Gastrocnemius medialis (tissue), 4 donors: Measurements from ENCODE around the gene CLSTN2.

Experiments
- CTCF ChIP-seq, 5 experiments: fragments of 450-650 bp in 3 of 5; fragments of 200-600 bp in 2 of 5; sonication (generic) in 2 of 5; IDR thresholded peaks in 4 of 5; conservative IDR thresholded peaks in 1 of 5; 1 replicate in 4 of 5; 2 replicates in 1 of 5; pipeline ENCODE4 v1.5.1; 2016 to 2019; ENCODE audit warnings: antibody characterized with exemption in 5 of 5, mild to moderate bottlenecking in 3 of 5, moderate library complexity in 3 of 5
- POLR2A ChIP-seq, 2 donors: fragments of 450-650 bp; IDR thresholded peaks; one replicate each; pipeline ENCODE4 v1.6.1; 2017; ENCODE audit warnings: antibody characterized with exemption in 2 of 2, mild to moderate bottlenecking in 2 of 2, moderate library complexity in 2 of 2

- no peak for TF ChIP-seq CTCF (IDR thresholded peaks at IDR 0.05 in 4 of 5, conservative IDR thresholded peaks at IDR 0.05 in 1 of 5)
- TF ChIP-seq POLR2A (IDR thresholded peaks at IDR 0.05) = no peak
Observed at GRCh38 chr3:139945942-139946341, 11.0 kb downstream of the CLSTN2 start.
